HG03342 (cell line): Measurements from ENCODE around the gene LAMB4.

Experiments
- ATAC-seq: cut with Tn5 transposase; IDR thresholded peaks from one replicate; pipeline ENCODE4 v1.9.1; 2021; ENCODE audit warnings: mild to moderate bottlenecking, moderate library complexity; ENCODE audit not compliant: unreplicated experiment

The LAMB4 gene

GRCh38 chr7:107973861-107974260 is 156.3 kb downstream of the LAMB4 start:
- ATAC-seq: no peak
